ENCODE data around the gene C2orf72.

- TF ChIP-seq CTCF (conservative IDR thresholded peaks at IDR 0.05; ENCODE audit: low read length) (no peak), EZH2phosphoT487 (IDR thresholded peaks at IDR 0.05; ENCODE audit: borderline replicate concordance) (no peak)
Observed at GRCh38 chr2:231041061-231041689, 3.9 kb downstream of the C2orf72 start.
